Dedifferentiated amniotic fluid mesenchymal stem cell (primary cell): ENCODE results near the gene SGK1.

Experiments used
- DNase-seq: peaks from one replicate; pipeline ENCODE4 v3.0.0-alpha.2; 2016; ENCODE audit errors: extremely low spot score

SGK1 gene

GRCh38 chr6:134172020-134172705, 145.7 kb downstream of the SGK1 start:
- no peak for DNase-seq

- DNase-seq, result no peak
These were observed 146.4 kb downstream of the SGK1 start for GRCh38 chr6:134171517-134171916.

GRCh38 chr6:134170844-134171243, 147.1 kb downstream of the SGK1 start:
- DNase-seq, result no peak

GRCh38 chr6:134169871-134170486, 147.9 kb downstream of the SGK1 start:
- DNase-seq, result no peak

DNA sequence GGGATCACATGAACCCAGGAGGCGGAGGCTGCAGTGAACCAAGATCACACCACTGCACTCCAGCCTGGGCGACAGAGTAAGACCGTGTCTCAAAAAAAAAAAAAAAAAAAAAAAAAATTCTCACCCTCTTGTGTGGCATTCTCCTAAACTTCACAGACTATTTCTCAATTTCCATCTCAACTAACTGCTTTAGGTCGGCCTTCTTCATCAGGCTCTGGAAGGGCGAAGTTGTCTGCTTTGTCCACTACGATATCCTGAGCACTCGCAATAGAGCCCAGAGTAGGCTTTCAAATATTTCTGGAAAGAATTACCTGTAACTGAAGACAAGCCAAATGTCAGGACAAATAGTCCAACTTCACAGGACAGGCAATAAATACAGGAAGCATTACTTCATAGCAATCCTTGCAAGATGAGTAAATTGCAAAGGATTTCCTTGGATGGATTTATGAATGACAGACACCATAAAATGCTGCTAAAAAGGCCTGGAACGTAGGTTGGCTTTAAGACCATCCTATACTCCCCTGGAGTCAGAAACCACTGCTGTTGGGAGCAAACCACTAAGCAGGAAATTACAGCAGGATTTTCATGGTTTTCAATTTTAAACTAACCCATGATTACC, 149.2 kb downstream of the SGK1 start:
- DNase-seq, result no peak

GRCh38 chr6:134166511-134167261, 151.2 kb downstream of the SGK1 start:
- DNase-seq, result no peak

GRCh38 chr6:134165561-134166201, 152.2 kb downstream of the SGK1 start:
- no peak for DNase-seq

- DNase-seq, result no peak
These were observed 153.6 kb downstream of the SGK1 start for GRCh38 chr6:134164300-134164699.

GRCh38 chr6:134162932-134163331, 155.0 kb downstream of the SGK1 start:
- no peak for DNase-seq

GRCh38 chr6:134161041-134161440, 156.9 kb downstream of the SGK1 start:
- DNase-seq, result no peak

DNA sequence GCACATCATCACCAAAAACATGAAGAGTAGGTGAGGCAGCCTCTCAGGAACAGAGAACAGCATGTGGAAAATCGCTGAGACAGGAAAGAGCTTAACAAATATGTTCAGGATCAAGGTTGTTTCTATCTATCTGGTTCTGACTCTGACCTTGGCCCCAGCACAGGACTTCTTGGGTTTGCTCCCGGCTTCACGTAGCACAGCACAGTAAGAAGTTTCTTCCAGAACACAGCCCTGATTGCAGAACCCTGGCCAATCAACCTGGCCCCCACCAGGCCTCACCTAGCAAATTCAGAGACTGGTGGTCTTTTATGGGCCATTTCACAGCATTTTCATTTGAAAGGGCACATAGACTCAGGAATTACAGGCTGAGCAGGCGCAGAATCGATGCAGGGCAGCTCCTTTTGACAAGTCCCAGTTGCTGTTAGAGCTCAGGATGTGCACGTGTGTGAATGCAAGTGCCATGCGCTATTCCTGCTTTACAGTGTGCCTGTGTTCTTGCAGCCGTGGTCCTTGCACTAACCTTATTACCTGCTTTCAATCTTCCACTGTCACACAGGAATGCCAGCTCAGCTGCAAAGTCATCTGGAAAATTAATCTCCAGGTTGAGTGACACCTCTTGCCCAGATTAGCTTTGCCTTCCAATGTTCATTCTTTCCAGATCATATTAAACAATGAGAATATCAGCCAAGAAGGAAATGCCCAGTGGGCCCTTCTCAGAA, 165.0 kb downstream of the SGK1 start:
- no peak for DNase-seq

DNA sequence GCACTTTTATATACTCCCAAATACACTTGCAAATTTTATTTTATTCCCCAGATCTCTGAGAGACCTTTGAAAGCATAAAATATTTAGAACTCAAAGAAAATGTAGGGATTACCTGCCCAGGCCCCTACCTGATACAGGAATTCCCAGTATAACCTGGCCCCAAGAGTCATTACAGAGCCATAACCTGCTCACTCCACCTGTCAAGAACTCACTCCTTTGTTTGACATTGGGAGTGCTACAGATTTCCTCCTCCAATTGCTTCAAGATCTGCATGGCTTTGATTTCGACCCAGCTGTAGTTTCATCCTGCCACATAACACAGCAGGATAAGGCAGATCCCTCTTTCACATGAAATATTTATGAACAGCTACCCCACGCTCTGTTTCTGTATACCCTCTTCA, 169.3 kb downstream of the SGK1 start:
- no peak for DNase-seq

DNA sequence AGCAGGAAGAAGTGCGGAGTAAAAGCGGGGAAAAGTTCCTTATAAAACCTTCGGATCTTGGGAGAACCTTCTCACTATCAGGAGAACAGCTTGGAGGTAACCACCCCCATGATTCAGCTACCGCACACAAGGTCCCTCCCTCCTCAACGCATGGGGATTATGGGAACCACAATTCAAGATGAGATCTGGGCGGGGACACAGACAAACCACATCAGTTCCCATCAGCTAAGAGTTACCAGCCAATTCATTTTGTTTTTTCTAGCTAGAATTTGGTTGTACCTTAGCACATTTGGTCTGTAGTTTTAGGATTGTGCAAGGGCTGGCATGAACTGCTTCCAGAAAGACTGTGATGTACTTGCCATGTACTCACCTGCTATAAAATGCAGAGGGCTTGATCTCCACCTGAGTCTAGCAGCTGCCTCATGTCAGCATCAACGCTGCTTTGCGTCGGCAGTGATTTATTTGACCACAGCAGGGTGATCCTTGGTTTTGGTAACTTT, 170.8 kb downstream of the SGK1 start:
- DNase-seq, result no peak

DNA sequence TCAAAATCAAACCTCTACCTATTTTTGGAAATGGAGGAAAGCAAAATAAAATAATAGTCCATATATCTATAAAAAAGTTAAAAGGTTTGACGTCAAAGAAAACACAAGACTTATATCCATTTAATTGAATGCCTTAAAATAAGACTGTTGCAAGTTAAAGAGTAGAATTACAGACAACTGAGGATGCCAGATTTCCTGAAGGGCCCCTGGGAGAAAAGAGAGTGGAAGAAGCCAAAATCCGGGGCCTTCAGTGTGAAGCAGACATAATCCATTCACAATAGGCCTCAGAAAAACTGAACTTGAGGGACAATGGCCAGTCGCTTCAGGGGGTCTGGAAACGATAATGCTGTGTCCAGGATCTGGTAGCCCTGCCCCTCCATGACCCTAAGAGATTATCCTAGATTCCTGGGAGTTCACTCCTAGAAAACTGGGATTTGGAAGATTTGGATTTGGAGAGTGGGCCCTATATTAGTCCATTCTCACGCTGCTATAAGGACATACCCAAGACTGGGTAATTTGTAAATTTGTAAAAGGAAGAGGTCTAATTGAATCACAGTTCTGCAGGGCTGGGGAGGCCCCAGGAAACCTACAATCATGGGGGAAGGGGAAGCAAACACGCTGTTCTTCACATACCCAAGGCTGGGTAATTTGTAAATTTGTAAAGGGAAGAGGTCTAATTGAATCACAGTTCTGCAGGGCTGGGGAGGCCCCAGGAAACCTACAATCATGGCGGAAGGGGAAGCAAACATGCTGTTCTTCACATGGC, 171.5 kb downstream of the SGK1 start:
- no peak for DNase-seq

- peak; percentile 18 for DNase-seq
These were observed 172.1 kb downstream of the SGK1 start for GRCh38 chr6:134145786-134146185.

GRCh38 chr6:134138226-134138975, 179.5 kb downstream of the SGK1 start:
- no peak for DNase-seq

DNA sequence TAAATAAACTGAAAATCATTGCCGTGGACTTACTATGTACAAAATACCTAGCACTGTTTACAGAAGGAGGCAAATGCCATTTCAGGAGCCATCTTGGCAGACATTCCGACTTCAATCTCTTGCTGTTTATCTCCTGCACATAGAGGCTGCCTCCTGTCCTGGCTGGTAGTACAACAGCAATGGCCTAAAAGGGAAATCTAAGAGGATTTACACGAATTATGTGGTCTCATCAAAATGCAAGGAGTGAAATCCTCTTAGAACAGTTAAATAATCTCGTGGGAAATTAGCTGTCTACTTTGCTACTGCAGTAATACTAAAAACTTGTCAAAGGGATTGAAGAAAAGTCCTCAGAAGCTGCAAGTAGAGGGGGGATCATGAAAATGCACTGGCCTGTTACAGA, 183.3 kb downstream of the SGK1 start:
- DNase-seq, result no peak

DNA sequence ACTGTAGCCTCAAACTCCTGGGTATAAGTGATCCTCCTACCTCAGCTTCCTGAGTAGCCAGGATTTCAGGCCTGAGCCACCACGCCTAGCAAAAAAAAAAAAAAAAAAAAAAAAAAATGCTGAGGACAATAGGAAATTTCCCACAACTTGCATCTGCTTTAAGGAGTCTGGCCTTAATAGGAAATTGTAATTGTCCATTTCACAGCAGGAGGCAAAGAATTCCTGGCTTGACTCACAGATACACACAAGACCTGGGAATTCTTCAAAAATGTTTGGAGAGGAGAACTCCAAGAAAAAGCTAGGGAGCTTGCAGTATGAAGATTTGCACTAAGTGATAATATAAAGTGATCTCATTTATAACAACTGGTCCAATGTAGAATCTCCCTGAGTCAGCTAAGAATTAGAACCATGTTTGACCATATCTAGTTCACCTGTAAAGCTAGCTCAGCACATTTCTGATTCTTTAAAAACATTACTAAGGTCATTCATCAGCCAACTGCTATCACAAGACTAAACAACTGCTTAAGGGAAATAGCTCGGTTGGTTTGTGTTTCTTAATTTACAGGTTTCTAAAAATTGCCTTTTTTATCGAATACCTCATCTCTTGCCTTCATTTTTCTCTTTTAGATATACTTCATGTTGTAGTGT, 185.3 kb downstream of the SGK1 start:
- DNase-seq, result no peak

DNA sequence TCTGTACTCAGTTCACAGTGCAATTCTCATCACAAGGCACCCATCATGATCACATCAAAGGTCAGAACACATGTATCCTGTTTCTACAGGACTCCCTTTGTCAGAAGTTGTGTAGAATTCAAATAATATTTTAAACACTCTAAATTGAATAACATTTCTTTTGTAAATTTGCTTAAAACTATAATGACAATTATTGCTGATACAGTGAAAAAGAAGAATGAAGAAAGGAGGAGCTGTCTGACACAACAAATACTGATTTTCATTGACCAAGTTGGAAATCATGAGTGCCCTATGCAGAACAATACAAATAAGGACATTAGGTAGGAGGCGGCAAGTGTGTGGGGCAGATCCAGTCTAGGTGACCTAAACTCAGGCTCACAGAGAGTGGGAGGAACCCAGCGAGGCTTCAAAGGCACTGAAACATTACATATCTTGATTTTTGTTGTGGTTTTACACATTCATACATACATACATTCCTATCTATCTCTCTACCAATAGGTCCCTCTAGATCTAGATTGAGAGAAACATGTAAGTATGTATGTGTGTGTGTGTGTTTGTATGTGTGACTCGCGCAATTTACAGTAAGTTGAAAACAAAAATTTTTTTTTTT, 186.3 kb downstream of the SGK1 start:
- DNase-seq, result no peak
